ENCODE measurements around the gene JMJD1C.

- TF ChIP-seq POLR2A (IDR thresholded peaks at IDR 0.05) (no peak), CTCF (IDR thresholded peaks at IDR 0.05) (no peak)
These were observed 38.5 kb upstream of the JMJD1C start for GRCh38 chr10:63504145-63504881.
